Fibroblast of upper back skin (primary cell): ENCODE results near the gene PRKAR2A.

Experiments
- DNase-seq: peaks from one replicate; pipeline ENCODE4 v3.0.0-alpha.2; 2013

The PRKAR2A gene

DNA sequence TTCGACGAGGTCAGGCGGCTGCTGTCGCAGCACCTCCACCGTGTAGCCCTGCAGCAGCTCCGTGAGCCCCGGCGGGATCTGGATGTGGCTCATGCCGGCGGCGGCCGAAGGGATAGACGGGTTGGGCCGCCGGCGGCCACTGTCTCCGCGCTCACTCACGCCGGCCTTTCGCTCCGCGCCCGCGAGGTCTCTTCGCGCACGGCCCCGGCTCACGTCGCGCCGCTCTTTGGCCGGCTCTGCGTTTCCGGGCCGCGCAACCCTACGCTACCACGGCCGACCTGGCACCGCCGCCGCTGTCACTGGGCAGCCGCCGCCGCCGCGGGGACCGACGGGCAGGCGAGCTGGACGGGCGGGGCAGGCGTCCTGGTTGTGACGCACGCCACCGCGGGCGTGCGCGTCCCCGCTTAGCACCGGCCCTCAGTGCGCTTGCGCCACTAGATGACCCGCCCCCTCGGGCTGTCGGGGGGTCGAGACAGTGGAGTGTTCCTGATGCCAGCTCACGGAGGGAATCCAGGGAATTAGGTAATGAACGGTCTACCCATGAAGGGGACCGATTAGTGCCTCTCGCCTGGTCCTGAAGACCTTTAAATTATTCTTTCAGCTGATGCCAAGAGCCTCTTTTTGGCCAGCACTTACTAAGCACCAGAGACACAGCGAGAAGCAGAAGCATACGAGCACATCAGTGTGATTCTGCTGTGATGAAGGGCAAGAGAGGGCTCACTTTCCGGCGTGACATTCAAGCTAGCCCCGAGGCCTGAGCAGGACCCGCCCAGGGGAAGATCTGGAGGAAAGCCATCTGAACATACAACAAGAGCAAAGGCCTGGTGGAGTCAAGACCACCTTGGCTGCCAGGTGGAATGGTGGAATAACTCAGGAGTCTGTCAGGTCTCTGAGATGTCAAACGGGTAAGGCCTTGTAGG is at the start of gene PRKAR2A:
PRKAR2A (minus strand) TSS at position 371 of the 920 bp plus-strand sequence; CDS start at position 93, 278 bp downstream.
- DNase-seq: peak; percentile 87

DNA sequence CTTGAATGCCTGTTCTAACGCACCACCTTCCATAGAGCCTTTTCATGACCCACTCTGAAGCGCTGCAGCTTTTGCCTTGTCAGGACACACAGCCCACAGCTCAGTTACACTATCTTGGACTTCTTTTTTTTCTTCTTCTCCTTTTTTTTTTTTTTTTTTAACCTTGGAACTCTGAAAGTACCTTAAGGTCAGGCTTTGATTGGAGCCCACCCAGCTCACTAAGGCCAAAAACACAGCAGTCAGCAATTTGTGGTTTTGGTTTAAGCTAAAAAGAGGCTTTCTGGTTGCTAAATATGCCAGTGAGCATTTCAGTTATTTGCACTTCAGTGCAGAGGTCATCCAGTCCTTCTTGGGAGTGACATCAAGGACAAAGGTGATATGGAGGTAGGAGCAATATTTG is 49.3 kb upstream of the PRKAR2A start:
- no peak for DNase-seq

DNA sequence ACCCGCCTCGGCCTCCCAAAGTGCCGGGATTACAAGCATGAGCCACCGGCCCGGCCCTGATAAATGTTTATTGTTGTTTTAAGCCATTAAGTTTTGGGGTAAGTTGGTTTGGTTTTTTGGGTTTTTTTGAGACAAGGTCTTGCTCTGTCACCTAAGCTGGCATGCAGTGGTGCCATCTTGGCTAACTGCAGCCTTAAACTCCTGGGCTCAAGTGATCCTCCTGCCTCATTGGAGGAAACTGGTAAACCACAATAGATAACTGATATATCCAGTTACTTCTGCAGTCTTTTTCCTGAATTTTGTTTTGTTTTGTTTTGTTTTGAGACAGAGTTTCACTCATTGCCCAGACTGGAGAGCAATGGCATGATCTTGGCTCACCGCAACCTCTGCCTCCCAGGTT is 46.8 kb upstream of the PRKAR2A start:
- DNase-seq: no peak

DNA sequence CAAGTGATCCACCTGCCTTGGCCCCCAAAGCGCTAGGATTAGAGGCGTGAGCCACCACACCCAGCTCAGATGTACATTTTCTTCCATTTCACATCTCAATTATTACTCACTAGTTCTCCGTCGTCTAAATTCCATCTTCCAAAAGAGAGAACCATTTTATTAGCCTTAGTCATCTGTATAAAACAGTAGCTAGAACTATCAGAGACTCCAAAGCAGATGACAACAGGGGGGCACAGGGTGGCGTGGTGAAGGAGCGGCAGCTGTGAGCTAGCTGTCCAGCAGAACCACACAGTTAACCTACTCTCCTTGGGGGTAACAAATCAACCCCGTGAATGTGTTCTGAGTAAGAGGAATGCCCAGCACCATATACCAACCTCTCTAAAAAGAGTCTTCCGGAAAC is 43.9 kb upstream of the PRKAR2A start:
- DNase-seq: no peak

DNA sequence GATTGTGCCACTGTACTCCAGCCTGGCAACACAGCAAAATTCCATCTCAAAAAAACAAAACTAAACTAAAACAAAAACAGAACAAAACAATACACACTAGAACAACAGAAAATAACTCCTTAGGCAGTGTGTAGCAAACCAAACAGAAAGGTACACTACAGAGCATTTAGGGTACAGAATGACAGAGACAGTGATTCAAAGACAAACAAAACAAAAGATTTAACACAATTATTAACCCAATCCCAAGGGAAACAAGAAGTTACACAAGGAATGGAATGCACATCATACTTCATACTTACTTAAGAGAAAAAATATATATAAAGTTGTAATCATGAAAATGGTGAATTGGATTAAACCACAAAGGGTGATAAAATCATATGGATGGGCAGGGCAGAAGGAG is 38.1 kb upstream of the PRKAR2A start:
- no peak for DNase-seq

DNA sequence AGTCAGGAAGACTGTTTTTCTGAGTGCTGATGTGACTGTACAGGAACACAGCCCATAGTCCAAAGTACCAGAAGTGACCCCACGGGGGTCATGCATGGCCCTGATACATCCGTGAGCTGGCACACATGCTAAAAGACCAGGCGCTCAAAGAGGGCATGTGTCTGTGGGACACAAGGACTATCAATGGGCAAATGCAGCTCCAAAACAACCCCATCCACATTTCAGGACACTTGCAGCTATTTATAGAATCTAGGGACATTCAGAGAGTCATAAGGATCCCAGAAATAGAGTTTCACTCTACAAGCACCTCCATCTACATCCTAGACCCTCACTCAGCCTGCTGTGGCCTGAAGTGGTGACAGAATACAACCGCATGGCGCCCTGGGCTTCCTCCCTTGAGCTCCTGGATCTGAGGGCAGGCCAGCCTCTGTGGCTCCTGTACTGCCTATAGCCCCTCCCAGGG is 34.0 kb upstream of the PRKAR2A start:
- no peak for DNase-seq

DNA sequence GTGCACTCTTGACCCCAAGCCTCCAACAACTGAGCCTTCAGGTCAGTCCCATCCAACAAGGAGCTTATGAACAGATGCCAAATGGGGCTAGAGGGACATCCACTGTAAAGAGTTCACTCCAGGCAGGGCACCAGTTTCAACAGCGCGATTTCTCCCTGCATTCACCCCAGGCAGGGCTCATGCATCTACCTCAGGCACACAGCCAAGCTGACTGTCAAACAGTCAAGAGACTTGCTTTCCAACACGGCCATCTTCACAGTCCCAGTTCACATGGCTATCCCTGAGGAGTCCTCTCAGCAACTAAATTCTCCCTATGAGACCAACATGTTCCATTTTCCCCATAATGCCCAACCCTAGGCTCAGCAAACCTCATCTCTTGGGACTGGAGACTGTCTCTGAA is 33.3 kb upstream of the PRKAR2A start:
- no peak for DNase-seq

DNA sequence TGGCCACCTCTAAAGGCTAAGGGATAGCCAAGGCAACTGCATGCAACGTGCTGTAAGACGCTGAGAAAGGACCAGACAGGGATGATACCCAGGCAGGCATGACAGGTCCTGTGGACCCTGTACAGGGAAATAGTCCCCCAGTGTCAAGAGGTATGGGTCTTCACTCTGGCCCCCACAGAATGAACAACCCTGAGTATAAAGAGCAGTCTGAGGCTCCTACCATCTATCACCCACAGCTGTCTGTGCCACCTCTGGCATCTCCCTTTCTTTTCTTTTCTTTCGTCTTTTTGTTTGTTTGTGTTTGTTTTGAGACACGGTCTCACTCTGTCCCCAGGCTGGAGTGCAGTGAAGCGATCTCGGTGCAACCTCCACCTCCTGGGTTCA is 32.3 kb upstream of the PRKAR2A start:
- no peak for DNase-seq

DNA sequence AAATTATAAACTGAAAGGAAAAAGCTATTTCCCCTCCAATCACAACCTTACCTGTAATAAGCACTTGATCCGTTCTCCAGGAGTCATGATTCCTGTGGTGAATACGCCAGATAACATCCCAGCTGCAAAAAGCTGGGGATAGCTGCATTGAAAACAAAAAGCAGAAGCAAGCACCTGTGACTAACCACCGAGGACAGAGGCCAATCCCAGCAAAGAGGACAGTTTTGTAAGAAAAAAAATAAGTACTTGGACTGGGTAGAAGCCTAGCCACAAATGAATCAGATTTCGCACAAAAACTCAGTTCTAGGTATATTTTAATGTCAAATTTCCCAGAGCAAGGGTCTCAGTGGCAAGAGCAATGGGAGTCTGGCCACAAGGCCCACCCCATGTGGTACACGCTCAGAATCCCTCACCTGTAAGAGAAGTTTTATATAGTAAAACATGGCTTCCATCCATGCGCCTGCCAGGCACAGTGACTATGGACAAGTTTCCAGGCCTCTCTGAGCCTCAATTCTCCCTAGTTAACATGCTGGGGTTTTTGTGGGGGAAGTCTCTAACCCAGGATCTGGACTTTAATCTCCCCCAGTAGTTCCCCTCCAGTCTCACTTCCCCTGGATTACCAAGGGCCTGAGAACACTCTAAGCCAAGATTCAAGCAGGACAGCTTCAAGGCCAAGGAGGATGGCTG is 31.8 kb upstream of the PRKAR2A start:
- DNase-seq: no peak

DNA sequence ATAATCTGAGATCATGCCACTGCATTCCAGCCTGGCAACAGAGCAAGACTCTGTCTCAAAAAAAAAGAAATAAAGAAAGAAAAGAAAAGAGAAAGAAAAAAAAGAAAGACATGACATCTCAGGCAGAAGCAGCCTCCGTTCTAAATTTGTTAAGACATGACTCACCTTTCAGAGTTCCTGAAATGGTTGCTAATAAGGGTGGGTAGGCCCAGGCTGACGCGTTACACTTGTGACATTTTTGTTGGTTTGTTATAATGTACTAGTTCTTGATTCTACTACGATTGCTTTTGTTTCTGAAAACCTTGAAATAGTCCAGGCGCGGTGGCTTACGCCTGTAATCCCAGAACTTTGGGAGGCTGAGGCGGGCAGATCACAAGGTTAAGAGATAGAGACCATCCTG is 30.0 kb upstream of the PRKAR2A start:
- no peak for DNase-seq

DNA sequence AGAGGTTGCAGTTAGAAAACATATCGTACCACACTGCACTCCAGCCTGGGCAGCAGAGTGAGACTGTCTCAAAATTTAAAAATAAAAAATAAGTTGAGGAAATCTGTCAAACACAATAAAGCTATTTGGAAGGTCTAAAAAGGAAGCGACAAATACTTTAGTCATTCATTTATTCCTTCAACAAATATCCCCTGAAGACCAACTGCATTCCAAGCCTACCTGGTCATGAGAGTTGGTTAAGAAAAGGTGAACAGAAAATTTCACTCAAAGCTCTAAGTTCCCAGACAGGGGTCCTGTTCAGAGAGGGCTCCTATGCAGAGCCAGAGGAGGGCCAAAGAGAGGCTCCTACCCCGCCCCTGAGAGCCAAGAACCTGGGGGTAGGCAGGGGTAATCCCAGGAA is 15.4 kb upstream of the PRKAR2A start:
- DNase-seq: peak; percentile 7

DNA sequence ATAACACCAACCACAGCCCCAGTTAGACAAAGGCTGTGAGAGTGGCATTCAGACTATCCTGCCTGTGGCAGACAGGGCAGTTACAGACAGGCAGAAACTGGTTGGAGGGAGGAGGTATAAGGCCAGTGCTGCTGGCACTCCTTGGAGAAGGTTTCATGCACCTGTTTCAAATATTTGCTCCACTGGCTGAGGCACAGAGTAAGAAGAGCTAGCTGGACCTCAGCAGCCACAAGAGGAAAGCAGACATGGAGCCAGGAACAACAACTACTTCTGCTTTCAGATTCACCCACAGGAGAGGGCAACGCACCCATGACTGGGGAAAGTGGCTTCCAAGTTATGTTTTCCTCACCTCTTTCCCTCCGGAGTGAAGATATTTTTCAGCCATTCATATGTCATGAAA is 11.5 kb upstream of the PRKAR2A start:
- no peak for DNase-seq

DNA sequence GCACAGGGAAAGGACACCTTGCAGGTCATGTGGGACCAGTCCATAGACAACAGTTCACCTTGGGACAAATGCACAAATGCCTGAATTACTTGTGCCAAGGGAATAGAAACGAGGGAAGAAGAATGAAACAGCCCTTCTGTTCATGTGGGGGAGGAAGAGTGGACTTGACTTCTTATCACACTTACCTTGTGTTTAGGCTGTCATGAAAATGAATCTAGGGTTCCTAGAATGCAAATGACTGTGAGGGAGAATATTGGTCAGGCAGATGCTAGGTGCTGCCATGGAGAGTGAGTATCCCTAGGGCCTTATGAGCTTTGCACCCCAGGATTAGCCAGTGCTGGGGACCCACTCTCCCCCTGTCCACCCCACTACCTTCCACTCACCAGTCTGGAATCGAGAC is 11.0 kb upstream of the PRKAR2A start:
- no peak for DNase-seq

DNA sequence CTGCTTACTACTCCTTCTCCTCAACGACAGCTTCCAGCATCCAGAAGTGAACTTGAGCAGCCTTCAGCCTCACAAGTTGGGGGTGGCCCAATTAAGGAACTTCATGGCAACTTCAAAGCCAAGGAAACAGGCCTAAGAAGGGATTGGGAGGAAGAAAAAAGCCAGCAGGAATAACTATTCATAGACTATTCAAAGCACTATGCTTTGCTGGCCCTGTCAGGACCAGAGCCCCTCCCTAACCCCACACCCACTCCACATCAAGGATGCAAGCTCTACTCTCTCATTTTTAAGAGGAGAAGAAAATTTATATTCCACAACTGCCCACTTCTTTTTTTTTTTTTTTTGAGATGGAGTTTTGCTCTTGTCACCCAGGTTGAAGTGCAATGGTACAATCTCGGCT is 10.0 kb upstream of the PRKAR2A start:
- no peak for DNase-seq

DNA sequence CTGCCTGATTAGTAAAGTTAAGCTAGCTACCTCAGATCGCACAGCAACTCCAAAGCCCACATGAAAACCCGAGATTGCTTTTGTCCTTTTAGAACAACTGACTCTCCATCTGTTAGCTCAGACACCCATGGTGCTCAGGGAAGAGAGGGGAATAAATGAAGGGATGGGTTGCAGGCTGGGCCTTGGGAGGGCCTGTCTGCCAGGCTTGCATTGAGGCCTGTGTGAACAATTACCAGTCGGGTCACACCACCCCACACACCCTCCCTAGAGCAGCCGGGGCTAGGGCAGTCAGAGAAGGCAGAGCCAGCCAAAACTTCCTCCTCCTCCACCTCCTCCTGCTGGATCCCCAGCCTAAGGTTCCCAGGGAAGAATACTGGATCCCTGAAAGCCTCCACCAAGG is 8.8 kb upstream of the PRKAR2A start:
- no peak for DNase-seq

DNA sequence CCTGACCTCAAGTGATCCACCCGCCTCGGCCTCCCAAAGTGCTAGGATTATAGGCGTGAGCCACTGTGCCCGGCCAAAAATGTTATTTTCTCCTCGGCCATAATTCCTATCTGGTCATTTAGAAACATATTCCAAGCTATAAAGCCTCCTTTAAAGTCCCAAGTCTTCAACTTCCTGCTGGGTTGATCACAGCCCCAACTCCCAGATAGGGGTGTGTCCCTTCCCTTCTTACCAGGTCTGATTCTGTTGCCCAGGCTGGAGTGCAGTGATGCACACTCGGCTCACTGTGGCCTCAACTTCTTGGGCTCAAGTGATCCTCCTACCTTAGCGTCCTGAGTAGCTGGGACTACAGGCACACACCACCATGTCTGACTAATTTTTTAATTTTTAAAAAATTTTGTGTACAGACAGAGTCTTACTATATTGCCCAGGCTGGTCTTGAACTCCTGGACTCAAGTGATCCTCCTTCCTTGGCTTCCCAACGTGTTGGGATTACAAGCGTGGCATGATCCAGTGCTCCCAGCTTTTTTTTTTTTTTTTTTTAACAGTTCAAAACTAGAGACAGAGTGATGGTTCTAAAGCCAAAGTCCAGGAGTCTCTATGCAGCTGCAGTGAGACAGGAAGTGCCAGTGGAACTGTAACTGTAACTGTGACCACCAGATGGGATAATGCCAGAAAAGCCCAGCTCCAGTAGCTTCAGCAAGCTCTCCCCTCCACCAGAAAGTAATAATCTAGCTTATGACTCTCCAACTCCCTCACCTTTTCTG is 8.2 kb upstream of the PRKAR2A start:
- DNase-seq: no peak

DNA sequence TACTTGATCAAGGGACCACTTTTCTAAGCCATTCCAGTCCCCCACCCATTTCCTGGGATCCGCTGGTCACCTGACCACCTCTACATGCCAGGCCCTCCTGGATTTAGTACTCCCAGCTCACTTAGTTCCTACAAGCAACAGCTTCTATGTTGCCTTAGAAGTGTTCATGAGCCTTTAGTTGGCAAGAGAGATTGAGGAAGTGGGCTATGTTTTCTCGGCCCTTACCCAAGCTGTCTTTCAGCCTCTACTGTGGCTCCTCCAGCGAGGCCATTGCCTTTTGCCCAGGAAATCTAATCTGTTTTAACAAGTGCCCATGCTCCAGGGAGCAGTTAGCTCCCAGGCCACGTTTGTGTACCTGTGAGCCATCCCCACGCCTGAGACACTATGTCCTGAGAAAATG is 4.5 kb upstream of the PRKAR2A start:
- DNase-seq: no peak

DNA sequence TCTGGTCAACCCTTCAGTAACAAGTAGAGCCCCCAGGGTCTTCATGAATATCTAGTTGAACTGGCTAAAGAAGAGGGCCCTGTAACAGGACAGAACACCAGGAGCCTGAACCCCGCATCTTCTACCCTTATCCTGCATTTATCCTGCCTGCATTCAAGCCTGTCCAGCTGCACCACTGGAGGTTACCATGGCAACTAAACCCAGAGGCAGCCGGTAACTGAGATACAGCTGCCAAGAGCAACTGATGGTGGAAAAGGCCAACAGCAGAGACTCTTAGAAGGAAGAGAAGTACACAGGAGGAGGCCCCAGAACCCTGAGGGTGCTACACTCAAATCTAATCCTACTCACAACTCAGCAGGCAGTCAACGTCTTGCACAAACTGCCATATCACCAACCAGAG is 3.7 kb upstream of the PRKAR2A start:
- peak; percentile 33 for DNase-seq

DNA sequence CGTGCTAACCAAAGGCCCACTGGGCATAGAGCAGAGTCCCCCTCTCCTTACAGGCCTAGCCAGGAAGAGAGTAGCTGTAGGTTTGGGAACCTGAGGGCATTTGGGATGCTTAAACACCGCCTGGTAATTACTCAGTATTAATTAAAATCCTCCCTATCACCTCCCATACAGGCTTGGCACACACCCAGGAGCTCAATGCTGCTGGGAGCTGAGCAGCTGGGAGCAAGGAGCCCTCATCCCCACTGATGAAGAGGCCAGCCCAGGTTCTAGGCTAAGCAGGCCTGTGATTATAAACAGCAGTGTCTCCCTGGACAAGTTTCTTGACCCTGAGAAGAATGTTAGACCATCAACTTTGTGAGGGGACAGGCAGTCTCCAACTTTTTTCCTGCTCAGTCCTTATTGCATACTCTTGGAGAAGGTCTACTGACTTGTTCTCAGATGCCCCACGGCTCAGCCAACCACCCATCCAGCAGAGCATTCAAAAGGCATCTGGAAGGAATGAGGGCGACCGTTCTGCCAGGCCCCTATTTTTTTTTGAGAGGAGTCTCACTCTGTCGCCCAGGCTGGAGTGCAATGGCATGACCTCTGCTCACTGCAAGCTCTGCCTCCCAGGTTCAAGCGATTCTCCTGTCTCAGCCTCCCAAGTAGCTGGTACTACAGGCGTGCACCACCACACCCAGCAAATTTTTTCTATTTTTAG is 1.3 kb upstream of the PRKAR2A start:
- DNase-seq: no peak

DNA sequence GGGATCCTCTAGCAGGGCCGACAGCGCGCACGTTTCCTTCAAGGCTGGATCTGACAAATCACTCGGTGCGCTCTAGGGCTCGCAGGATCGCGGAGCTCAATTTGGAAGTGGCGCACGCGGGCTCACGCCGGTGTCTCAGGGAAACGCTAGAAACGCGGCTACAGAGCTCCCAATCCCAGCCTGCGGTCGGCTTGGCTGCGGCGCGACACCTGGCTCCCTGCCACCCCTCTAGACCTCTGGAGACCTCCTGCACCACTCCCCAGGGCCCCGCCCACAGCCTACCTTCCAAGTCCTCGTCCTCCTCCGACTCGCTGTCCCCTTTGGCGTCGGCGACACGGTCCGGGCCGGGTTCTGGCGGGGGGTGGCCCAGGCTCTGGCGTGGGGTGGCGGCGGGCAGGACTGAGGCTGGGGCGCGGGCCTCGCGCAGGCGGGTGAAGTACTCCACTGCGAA is 596 bp downstream of the PRKAR2A start:
- DNase-seq: peak; percentile 67

DNA sequence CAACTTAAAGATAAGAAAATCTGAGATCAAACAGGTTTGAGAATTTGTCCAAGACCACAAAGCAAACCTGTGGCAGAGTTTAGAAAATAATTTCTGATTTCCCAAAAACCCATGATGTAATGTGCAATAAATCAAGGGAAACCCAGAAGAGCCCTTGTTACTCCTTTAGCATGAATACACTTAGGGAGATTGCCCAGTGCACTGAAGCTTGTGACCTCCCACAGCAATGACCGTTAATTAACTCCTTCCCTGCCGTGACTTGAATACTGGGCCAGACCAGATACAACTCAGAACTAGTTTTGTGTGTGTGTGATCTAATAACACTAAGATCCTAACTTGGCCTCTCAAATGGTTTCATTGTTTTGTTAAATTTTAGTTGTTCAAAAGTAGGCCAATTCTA is 2.5 kb downstream of the PRKAR2A start:
- no peak for DNase-seq

DNA sequence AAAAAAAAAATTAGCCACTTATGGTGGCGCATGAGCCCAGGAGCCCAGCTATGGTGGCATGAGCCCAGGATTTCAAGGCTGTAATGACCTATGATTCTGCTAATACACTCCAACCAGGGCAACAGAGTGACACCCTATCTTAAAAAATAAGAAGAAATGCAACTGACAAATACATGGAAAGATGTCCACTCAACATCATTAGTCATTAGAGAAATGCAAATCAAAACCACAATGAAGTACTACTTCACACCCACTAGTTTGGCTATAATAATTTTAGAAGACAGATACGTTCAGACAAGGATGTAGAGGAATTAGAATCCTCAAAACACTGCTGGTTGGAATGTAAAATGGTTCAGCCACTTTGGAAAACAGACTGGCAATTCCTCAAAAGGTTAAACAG is 10.5 kb downstream of the PRKAR2A start:
- DNase-seq: no peak
